GM21825 (cell line): ENCODE data around the gene MAPT.
"Not testable (repeated sequence)": the region's sequence is repeated elsewhere in the genome, so short reads cannot be mapped to it uniquely, and the experiment has no call there.

Source experiments
- ATAC-seq: cut with Tn5 transposase; IDR thresholded peaks from one replicate; pipeline ENCODE4 v1.9.1; 2021; ENCODE audit warnings: mild to moderate bottlenecking, moderate library complexity; ENCODE audit not compliant: unreplicated experiment

MAPT gene

GRCh38 chr17:45949755-45950320 is 55.5 kb downstream of the MAPT start:
- no peak for ATAC-seq

DNA sequence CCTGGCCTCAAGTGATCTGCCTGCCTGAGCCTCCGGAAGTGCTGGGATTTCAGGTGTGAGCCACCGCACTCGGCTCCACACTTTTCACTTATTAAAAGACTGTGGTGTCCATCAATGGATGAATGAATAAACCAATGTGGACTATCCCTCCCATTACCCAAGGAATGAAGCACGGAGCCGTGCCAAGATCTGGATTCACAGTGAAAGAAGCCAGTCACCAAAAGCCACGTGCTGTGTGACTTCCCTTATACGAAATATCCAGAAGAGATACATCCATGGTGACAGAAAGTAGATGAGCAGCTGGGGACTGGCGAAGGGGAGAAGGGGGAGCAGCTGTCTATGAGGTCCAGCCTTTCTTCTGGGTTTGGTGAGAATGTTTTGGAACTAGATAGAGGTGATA is 56.5 kb downstream of the MAPT start:
- no peak for ATAC-seq

DNA sequence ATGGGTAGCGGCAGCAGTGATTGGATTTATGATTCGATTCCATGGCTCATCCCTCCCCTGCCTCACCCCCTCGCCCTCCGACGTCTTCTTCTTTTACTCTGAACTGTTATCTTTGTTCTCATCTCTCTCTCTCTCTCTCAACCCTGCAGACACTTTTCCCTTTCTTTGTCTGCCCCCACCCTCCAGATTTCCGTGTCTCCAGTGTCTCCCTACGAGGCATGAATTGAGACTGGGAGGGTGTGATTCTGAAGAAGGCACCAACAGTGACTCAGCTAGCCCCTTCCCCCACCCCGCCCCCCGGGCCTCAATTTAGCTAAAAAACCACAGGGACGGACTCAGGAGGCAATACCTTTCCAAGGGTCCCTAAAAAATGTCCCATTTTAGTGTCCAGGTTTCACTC is 57.0 kb downstream of the MAPT start:
- no peak for ATAC-seq

DNA sequence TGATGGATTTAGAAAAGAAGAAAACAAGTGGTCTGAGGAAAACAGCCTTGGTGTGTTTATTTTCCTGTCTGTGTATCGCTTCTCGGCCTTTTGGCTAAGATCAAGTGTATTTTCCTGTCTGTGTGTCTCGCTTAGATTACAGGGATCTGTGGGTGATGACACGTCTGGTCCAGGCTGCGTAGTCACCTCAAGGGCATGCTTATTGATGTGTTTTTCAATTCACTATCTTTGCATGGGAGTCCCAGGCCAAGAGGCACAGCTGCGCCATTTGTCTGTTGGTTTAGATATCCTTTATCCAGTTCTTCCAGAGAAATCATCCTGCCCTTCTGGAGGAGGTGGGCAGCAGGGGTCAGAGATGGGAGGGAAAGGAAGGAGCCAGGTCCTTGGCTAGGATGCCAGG is 57.6 kb downstream of the MAPT start:
- no peak for ATAC-seq

- no peak for ATAC-seq
Observed at GRCh38 chr17:45952814-45953320, 58.5 kb downstream of the MAPT start.

- ATAC-seq, result no peak
Observed at GRCh38 chr17:45953561-45953960, 59.2 kb downstream of the MAPT start.

DNA sequence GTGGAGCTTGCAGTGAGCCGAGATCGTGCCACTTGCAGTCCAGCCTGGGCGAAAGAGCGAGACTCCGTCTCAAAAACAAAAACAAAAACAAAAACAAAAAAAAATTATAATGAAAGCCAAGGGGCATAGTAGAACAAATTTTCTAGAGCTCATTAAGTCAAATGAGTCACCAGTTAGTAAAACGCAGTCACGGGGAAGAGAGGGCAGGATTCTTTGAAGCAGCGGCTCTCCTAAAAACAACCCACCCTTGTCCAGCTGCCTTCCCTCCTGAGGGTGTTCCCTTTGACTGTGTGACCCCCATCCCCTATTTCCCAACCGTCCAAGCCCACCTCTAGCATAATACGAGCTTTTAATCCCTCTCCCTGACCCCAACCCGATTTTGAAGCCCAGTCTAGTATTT is 60.6 kb downstream of the MAPT start:
- no peak for ATAC-seq

DNA sequence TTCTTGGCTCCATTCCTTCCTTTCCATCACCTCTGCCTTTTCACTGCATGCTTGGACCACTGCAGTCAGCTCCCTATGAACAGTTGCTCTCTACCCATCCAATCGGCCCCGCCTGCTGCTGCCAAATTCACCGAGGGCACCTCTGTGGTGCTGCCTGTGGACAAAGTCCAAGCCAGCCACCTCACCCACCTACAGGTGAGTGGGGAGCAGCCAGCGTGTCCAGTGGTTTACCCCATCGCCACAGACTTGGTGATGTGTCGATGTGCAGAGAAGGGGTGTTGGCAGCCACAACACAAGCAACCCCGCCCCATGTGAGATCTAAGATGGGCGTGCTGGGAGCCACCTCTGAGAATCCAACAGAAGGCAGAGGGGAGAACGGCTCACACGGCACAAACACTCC is 61.0 kb downstream of the MAPT start:
- ATAC-seq, result no peak

DNA sequence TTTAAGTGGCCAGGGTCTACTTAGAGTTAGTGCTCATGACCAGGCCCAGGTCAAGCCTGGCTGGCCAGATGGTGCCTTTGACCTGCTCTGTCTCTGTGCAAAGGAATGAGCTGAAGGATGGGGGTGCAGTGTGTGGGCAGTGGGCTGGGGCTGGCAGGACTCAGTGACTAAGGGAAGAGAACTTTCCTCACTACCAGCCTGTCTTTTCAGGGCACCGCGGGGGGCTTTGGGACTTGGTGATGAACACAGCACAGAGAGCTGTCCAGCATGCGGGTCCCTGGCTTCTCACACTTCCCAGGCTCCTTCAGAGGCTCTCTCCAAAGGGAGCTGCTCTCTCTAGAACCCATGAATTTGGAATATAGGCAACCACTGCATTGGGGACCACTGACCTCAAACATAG is 61.7 kb downstream of the MAPT start:
- no peak for ATAC-seq

GRCh38 chr17:45956746-45957145 is 62.4 kb downstream of the MAPT start:
- ATAC-seq, result not testable (repeated sequence)

DNA sequence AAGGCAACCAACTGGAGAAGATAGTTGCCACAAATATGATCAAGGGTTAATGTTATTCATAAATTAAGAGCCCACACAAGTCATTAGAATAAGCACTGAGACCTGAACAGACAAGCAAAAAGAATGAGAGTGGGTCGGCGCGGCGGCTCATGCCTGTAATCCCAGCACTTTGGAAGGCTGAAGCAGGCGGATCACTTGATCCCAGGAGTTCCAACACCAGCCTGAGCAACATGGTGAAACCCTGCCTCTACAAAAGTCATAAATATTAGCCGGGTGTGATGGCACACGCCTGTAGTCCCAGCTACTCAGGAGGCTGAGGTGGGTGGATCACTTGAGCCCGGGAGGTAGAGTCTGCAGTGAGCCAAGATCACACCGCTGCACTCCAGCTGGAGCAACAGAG is 64.0 kb downstream of the MAPT start:
- ATAC-seq, result no peak

DNA sequence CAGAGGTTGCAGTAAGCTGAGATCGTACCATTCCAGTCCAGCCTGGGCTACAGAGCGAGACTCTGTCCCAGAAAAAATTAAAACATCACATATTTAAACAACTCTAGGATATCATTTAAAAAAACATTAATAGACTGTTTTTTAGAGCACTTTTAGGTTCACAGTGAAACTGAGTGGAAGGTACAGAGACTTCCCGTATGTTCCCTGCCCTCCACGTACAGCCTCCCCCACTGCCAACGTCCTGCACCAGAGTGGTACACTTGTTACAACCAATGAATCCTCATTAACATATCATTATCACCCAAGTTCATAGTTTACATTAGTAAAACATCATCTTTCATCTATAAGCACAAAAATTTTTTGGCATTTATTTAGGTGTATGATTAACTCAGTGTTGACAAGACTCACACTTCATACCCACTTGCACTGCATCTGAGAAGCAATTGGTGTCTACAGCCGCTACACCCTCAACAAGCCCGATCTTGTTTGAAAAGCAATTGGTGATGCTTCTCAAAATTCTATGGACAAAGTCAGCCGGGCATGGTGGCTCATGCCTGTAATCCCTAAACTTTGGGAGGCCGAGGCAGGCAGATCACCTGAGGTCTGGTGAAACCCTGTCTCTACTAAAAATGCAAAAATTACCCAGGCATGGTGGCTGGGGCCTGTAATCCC is 64.8 kb downstream of the MAPT start:
- ATAC-seq, result no peak

DNA sequence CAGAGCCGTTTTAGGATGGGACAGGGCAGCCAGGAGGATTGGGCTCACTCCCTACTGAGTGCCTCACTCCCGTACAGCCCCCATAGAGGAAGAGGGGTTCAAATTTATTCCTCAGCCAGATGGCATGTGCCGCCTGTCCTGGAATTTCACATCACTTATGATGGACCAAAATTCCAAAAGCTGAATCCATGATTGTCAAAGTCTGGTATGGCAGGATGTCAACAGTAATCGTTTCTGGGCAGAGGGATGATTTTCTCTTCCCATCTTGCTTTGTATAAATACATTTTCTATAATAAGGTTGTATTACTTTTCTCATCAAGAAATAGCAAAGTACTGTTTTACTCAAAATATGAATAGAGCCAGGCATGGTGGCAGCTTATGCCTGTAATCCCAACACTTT is 66.0 kb downstream of the MAPT start:
- no peak for ATAC-seq

GRCh38 chr17:45961206-45961605 is 66.9 kb downstream of the MAPT start:
- ATAC-seq, result no peak

DNA sequence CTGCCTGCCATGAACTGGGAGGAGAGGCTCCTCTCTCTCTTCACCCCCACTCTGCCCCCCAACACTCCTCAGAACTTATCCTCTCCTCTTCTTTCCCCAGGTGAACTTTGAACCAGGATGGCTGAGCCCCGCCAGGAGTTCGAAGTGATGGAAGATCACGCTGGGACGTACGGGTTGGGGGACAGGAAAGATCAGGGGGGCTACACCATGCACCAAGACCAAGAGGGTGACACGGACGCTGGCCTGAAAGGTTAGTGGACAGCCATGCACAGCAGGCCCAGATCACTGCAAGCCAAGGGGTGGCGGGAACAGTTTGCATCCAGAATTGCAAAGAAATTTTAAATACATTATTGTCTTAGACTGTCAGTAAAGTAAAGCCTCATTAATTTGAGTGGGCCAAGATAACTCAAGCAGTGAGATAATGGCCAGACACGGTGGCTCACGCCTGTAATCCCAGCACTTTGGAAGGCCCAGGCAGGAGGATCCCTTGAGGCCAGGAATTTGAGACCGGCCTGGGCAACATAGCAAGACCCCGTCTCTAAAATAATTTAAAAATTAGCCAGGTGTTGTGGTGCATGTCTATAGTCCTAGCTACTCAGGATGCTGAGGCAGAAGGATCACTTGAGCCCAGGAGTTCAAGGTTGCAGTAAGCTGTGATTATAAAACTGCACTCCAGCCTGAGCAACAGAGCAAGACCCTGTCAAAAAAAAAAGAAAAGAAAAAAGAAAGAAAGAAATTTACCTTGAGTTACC is 68.0 kb downstream of the MAPT start:
- ATAC-seq, result no peak

GRCh38 chr17:45963283-45963682 is 68.9 kb downstream of the MAPT start:
- no peak for ATAC-seq

GRCh38 chr17:45963889-45964288 is 69.5 kb downstream of the MAPT start:
- no peak for ATAC-seq

DNA sequence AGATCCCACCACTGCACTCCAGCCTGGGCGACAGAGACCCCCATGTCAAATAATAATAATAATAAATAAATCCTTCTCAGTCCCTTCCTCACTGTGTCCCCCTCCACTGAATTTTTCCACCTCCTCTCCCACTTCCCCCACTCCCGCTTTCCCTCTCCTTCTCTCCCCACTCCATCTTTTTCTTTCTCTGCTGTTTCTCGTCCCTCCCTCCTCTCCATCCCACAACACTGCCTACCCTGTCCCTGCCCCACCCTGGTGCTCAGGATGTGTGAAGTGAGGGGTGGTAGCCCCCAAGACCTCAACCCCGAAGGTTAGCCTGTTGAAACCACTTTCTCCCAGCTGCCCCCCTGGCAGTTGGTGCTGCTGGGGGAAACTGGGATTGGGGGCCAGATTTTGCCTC is 70.3 kb downstream of the MAPT start:
- no peak for ATAC-seq

DNA sequence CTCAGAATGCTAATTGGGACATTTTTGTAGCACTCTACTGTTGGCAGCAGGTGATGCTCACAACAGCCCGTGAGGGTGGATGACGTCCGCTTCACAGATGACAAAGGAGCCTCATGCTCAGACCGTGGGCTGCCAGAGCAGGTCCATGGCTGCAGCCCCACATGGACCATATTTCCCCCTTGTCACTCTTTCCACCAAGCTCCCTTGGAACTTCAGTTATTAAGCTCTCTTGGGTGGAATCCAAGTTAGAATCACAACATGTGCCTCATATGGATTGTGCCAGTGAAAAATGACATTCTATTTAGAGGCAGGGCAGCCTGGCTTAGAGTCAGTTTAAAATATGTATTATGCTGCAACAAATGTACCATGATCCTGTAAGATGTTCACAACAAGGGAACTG is 71.5 kb downstream of the MAPT start:
- ATAC-seq, result no peak

DNA sequence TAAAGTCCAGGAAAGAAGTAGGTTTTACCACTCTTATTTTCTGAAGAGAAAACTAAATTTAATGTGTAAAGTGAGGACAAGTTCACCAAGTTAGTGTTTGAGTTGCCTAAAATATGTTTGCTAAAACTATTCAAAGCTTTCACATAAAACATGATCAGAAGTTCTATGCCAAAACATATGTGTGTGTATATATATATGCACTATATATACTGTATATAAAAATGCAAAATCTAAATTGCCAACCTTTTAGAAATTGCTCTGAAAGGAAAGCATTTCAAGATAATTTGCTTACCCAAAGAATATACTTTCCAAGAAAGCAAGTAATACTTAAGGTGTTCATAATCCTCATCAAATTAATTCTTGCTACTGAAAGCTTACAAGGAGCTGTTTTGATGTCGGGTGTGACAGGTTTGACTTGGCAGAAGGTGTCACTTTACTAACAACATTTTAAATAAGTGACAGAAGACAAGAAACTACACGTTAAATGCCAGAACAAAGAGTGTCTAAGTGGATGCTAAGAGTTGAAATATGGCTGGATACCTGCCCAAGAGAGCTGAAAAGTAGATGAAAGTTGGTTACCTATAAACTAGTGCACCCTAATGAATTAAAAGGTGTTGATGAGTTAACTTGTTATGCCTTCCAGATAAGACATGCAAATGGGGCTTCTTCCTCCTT is 72.4 kb downstream of the MAPT start:
- ATAC-seq, result no peak

DNA sequence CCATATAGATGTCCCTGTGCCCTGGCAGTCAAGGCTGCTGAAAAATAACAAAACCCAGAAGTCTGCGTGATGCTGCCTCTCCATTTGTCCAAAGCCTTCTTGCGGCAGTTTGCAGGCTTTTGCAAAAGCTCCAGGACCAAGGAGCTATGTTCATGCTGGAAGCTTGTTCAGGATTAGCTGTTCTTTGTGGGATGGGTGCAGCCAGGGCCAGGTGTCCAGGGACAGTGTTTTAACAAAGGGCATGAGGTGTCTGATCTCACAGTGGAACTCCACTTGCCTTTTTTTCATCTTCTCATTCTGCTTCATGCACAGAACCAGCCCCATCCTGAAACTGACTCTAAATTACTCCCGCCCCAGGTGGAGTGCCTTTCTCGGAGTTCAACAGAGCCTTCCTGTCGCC is 73.0 kb downstream of the MAPT start:
- no peak for ATAC-seq

DNA sequence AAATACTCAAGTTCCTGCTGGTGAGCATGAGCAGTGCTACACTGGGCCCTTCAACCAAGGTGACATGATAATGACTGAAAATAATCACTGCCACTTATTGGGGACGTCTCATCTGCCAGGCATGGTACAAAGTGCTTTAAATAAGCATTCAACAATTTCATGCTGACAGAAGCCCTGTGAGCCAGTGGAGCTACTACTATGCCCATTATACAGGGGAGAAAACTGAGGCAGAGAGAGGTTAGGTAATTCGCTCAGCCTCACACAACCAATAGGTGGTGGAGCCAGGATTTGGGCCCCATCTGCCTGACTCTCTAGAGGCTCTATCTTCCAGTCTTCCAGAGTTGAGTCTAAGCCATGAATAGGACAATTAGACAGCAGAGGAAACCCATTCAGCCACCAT is 74.4 kb downstream of the MAPT start:
- ATAC-seq, result no peak
